Stimulated activated CD8-positive, alpha-beta memory T cell treated with anti-CD3 and anti-CD28 coated beads, Interleukin-12 subunit alpha, Interleukin-12 subunit beta, amount 100 ng/mL, for 24 hours (primary cell): ENCODE data around the gene FA2H.

Experiments used
- DNase-seq: peaks from one replicate; pipeline ENCODE4 v3.0.0-alpha.2; 2020; ENCODE audit errors: extremely low read depth

Gene FA2H

GRCh38 chr16:74744566-74744965, 30.1 kb downstream of the FA2H start:
- DNase-seq, result no peak

DNA sequence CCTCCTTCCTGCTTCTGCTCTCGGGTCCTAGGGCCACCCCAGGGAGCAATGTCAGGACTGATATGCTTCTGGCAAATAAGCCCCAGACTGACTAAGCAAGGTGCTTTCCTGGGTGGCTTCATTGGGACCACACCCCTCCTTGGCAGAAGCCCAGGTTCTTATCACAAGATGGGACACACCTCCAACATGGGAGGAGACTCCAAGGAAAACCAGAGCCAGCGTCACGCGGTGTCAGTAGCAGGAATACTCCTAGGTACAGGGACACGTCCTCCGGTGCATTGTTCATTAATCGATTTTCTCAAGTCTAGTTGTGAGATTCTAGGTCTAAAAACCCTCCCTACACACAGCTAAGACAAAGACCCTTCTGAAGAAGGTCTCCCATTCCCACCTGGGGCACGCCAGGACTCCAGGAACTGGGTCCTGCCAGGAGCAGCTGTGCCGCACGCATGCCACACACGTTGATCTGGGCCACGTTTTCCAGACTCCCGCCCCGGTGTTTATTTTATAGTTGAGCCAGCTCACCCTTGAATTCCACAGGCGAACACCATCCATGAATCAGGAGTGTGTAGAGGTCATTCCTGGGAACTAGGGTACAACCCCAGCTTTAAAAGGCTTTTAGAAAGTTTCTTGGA, 30.8 kb downstream of the FA2H start:
- no peak for DNase-seq

DNA sequence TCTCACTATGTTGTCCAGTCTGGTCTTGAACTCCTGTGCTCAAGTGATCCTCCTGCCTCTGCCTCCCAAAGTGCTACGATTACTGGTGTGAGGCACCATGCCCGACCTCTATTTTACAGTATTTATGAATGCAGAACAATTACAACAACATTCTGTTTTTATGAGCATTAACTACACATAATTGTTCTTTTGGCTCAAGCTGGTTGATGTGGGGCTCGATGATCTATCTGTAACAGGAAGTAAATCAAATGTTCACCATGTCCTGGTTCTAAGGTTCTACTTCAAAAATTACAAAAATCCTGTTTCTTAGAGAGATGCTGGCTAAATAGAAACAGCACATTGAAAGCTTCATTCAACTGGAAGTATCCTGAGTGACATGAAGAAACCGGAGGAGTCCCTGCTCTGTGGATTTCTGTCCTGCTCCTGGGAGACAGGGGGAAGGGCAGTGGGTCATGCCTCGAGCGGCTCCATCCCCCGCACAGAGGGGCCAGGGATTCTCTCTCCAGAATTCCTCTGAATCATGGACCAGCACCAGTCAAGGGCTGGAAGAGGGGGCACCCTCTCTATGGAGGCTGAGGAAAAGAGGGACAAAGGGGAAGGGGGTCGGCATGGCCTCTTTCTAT, 31.5 kb downstream of the FA2H start:
- no peak for DNase-seq

GRCh38 chr16:74742051-74742481, 32.6 kb downstream of the FA2H start:
- DNase-seq, result no peak

DNA sequence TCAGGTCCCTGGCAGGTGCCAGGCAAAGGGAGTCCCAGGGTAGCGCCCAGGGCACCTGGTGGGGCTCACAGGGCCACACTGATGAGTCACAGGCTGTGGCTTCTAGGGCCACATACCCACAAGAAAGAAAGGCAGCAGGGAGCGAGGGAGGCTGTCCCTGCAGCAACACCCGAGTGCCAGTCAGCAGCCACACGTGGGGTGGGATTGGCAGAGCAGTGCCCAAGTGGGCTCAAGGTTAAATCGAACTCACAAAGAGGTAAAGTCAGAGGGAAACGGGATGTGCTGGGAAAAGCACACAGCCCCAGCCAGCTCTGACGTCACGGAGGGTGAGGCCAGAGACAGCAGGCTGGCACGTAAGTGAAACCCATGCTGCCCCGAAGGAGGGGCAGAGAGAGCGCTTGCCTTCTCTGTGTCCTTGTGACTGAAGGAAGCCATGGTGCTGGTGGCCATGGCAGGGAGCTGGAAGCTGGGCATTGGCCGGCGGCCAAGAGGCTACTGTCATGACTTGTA, 33.8 kb downstream of the FA2H start:
- DNase-seq, result no peak

DNA sequence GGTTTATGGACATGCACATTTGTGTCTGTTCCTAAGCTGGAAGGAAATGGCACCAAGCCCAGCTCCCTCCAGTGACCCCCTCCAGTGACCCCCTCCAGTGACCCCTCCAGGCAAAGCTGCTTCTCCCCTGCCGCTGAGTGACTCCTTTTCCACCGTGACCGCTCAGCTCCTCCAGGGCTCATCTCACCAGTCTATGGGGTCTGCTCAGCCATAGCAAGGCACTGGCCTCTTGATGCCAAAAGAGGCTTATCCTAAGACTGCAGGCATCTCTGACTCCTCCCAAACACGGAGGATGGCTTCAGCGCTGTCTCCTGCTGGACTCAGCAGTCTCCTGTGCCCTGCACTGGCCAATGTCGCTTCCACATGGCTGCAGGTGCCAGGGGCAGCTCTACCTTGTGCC, 35.3 kb downstream of the FA2H start:
- DNase-seq, result no peak

DNA sequence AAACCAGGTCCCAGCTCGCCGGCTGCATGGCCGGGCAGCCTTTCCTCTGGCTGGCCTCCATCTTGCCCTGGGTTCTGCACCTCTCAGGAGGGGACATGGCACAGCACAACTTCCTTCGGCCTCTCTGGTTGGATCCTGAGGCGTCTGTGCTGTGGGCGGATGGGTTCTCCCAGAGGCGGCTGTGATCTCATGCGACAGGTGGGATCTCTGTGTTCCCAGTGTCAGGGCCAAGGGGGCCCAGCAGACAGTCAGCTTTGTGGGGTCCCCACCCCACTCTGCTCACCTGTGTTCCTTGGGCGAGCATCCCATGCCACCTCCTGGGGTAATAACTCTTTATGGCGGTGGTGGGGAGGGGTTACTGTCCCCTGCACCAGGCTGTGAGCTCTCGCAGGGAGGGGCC, 35.8 kb downstream of the FA2H start:
- no peak for DNase-seq

- DNase-seq, result no peak
Observed at GRCh38 chr16:74738113-74738541, 36.5 kb downstream of the FA2H start.

GRCh38 chr16:74737521-74737920, 37.1 kb downstream of the FA2H start:
- no peak for DNase-seq

GRCh38 chr16:74736531-74737157, 38.0 kb downstream of the FA2H start:
- no peak for DNase-seq

GRCh38 chr16:74735554-74735953, 39.1 kb downstream of the FA2H start:
- no peak for DNase-seq

DNA sequence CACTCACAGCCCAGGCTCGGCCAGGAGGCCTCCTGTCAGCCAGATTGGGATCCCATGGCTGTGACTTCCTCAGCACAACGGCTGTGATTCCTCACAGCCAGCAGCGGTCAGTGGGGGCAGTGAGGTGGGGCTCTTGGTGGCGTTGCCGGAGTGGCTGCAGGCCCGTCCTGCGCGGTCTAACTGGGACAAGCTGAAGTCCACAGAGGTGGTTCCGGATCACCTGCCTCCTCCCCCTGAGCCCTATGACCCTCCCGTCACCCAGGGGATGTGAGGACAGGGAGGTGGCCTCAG, 39.5 kb downstream of the FA2H start:
- no peak for DNase-seq

- DNase-seq, result no peak
Observed at GRCh38 chr16:74734361-74735161, 40.1 kb downstream of the FA2H start.

GRCh38 chr16:74732707-74733350, 41.8 kb downstream of the FA2H start:
- DNase-seq, result no peak

DNA sequence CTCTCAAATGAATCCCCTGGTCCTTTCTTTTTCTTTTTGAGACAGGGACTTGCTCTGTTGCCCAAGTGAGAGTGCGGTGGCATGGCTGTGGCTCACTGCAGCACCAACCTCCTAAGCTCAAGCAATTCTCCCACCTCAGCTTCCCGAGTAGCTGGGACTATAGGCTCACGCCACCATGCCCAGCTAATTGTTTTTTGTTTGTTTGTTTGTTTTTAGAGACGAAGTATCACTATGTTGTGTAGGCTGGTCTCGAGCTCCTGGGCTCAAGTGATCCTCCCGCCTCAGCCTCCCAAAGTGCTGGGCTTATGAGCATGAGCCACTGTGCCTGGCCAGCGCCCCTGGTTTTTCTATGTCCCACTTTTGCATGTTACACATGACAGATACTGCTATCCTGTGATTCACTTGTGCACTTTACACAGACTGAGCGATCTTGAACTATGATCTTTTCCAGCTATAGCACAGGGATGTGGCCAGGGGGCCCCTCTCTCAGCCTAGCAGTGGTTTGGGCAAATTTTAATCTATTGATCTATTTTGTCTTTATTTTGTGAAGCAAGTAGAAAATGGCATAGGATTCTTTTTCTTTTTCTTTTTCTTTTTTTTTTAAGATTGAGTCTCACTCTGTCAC, 42.7 kb downstream of the FA2H start:
- no peak for DNase-seq

- no peak for DNase-seq
Observed at GRCh38 chr16:74729783-74730683, 44.6 kb downstream of the FA2H start.

- no peak for DNase-seq
Observed at GRCh38 chr16:74727903-74728302, 46.7 kb downstream of the FA2H start.

GRCh38 chr16:74726716-74727115, 47.9 kb downstream of the FA2H start:
- DNase-seq, result no peak

GRCh38 chr16:74725651-74726455, 48.8 kb downstream of the FA2H start:
- DNase-seq, result no peak
